Dendritic cell treated with granulocyte-macrophage colony-stimulating factor and Interleukin-4, amounts not matched to agents 40 ng/mL and 50 ng/mL, for 4 days (primary cell): ENCODE measurements around the gene ERBB4.

ENCODE experiments used
- H3K27ac Mint-ChIP-seq: one replicate; pipeline ENCODE4 v1.8.0; 2022; ENCODE audit warnings: mild to moderate bottlenecking, mixed read lengths
- H3K27me3 Mint-ChIP-seq: one replicate; pipeline ENCODE4 v1.8.0; 2022; ENCODE audit warnings: mild to moderate bottlenecking, mixed read lengths
- H3K36me3 Mint-ChIP-seq: one replicate; pipeline ENCODE4 v1.8.0; 2022; ENCODE audit warnings: low read depth, mixed read lengths
- H3K4me1 Mint-ChIP-seq: one replicate; pipeline ENCODE4 v1.8.0; 2022; ENCODE audit warnings: low read depth, mixed read lengths
- H3K4me3 Mint-ChIP-seq: one replicate; pipeline ENCODE4 v1.8.0; 2022; ENCODE audit warnings: mild to moderate bottlenecking, moderate library complexity, mixed read lengths
- H3K9me3 Mint-ChIP-seq: one replicate; pipeline ENCODE4 v1.8.0; 2022; ENCODE audit warnings: mixed read lengths
- intact Hi-C: fragments of 100-400 bp; cut with micrococcal nuclease; formaldehyde crosslinking; loops from one replicate; pipeline ENCODE4 v1.15.0; 2022

ERBB4 gene

GRCh38 chr2:211364911-211365310 lies 1173.7 kb downstream of the ERBB4 start:
- no peaks in the 10 kb centered on the region for H3K36me3 Mint-ChIP-seq
- no peaks in the 10 kb centered on the region for H3K27me3 Mint-ChIP-seq
- no peaks in the 10 kb centered on the region for H3K9me3 Mint-ChIP-seq
- no peak overlapping the region for H3K4me3 Mint-ChIP-seq
- intact Hi-C loops: no loop called here
- H3K4me1 Mint-ChIP-seq: no peaks in the 10 kb centered on the region
- no peak overlapping the region for H3K27ac Mint-ChIP-seq

- H3K27ac Mint-ChIP-seq: no peak overlapping the region
- intact Hi-C loops: no loop called here
- H3K27me3 Mint-ChIP-seq: no peaks in the 10 kb centered on the region
These were observed 1177.2 kb downstream of the ERBB4 start for GRCh38 chr2:211361383-211361782.

GRCh38 chr2:211359347-211359746 lies 1179.3 kb downstream of the ERBB4 start:
- H3K9me3 Mint-ChIP-seq: no peaks in the 10 kb centered on the region
- H3K4me3 Mint-ChIP-seq: no peak overlapping the region
- intact Hi-C loops: no loop called here
- H3K36me3 Mint-ChIP-seq: no peaks in the 10 kb centered on the region
- H3K27ac Mint-ChIP-seq: no peak overlapping the region
- no peaks in the 10 kb centered on the region for H3K27me3 Mint-ChIP-seq
- no peaks in the 10 kb centered on the region for H3K4me1 Mint-ChIP-seq

More at GRCh38 chr2:211361383-211361782, 1177.2 kb downstream of the ERBB4 start:
- H3K4me1 Mint-ChIP-seq: no peaks in the 10 kb centered on the region
- H3K4me3 Mint-ChIP-seq: no peak overlapping the region
- H3K36me3 Mint-ChIP-seq: no peaks in the 10 kb centered on the region
- no peaks in the 10 kb centered on the region for H3K9me3 Mint-ChIP-seq

- Mint-ChIP-seq H3K4me1 (no peaks in the 10 kb centered on the region), H3K9me3 (no peaks in the 10 kb centered on the region), H3K36me3 (no peaks in the 10 kb centered on the region), H3K27ac (no peak overlapping the region), H3K4me3 (no peak overlapping the region), H3K27me3 (no peaks in the 10 kb centered on the region)
- intact Hi-C loops: no loop called here
These were observed 1180.1 kb downstream of the ERBB4 start for GRCh38 chr2:211358504-211358903.

GRCh38 chr2:211354481-211354880 lies 1184.1 kb downstream of the ERBB4 start:
- no peaks in the 10 kb centered on the region for H3K9me3 Mint-ChIP-seq
- no peak overlapping the region for H3K4me3 Mint-ChIP-seq
- no peaks in the 10 kb centered on the region for H3K4me1 Mint-ChIP-seq
- no peaks in the 10 kb centered on the region for H3K27me3 Mint-ChIP-seq
- intact Hi-C loops: no loop called here
- H3K36me3 Mint-ChIP-seq: no peaks in the 10 kb centered on the region
- H3K27ac Mint-ChIP-seq: no peak overlapping the region

- intact Hi-C loops: no loop called here
- H3K4me3 Mint-ChIP-seq: no peak overlapping the region
- H3K36me3 Mint-ChIP-seq: no peaks in the 10 kb centered on the region
- H3K4me1 Mint-ChIP-seq: no peaks in the 10 kb centered on the region
- H3K27me3 Mint-ChIP-seq: no peaks in the 10 kb centered on the region
- H3K9me3 Mint-ChIP-seq: peaks cover 7% of the 10 kb centered on the region
- no peak overlapping the region for H3K27ac Mint-ChIP-seq
These were observed 1186.6 kb downstream of the ERBB4 start for GRCh38 chr2:211351987-211352386.

GRCh38 chr2:211349031-211349430 lies 1189.6 kb downstream of the ERBB4 start:
- Mint-ChIP-seq H3K36me3 (no peaks in the 10 kb centered on the region), H3K27me3 (no peaks in the 10 kb centered on the region), H3K9me3 (peaks cover 16% of the 10 kb centered on the region), H3K4me1 (no peaks in the 10 kb centered on the region), H3K4me3 (no peak overlapping the region), H3K27ac (no peak overlapping the region)
- intact Hi-C loops: no loop called here

GRCh38 chr2:211347328-211347727 lies 1191.3 kb downstream of the ERBB4 start:
- Mint-ChIP-seq H3K4me3 (no peak overlapping the region), H3K4me1 (no peaks in the 10 kb centered on the region), H3K9me3 (peaks cover 16% of the 10 kb centered on the region), H3K36me3 (no peaks in the 10 kb centered on the region), H3K27me3 (no peaks in the 10 kb centered on the region), H3K27ac (no peak overlapping the region)
- intact Hi-C loops: no loop called here

GRCh38 chr2:211344289-211344688 lies 1194.3 kb downstream of the ERBB4 start:
- no peak overlapping the region for H3K27ac Mint-ChIP-seq
- peaks cover 16% of the 10 kb centered on the region for H3K9me3 Mint-ChIP-seq
- H3K4me3 Mint-ChIP-seq: no peak overlapping the region
- H3K36me3 Mint-ChIP-seq: no peaks in the 10 kb centered on the region
- no peaks in the 10 kb centered on the region for H3K4me1 Mint-ChIP-seq
- H3K27me3 Mint-ChIP-seq: no peaks in the 10 kb centered on the region
- intact Hi-C loops: no loop called here

GRCh38 chr2:211333377-211333776 lies 1205.2 kb downstream of the ERBB4 start:
- Mint-ChIP-seq H3K27me3 (no peaks in the 10 kb centered on the region), H3K4me1 (no peaks in the 10 kb centered on the region), H3K27ac (no peak overlapping the region), H3K4me3 (no peak overlapping the region), H3K36me3 (no peaks in the 10 kb centered on the region), H3K9me3 (peaks cover 9% of the 10 kb centered on the region)
- intact Hi-C loops: no loop called here

GRCh38 chr2:211331736-211332135 lies 1206.9 kb downstream of the ERBB4 start:
- H3K27ac Mint-ChIP-seq: no peak overlapping the region
- no peaks in the 10 kb centered on the region for H3K4me1 Mint-ChIP-seq
- H3K4me3 Mint-ChIP-seq: no peak overlapping the region
- intact Hi-C loops: no loop called here
- H3K27me3 Mint-ChIP-seq: no peaks in the 10 kb centered on the region
- H3K36me3 Mint-ChIP-seq: no peaks in the 10 kb centered on the region
- H3K9me3 Mint-ChIP-seq: peaks cover 9% of the 10 kb centered on the region

GRCh38 chr2:211329882-211330281 lies 1208.7 kb downstream of the ERBB4 start:
- intact Hi-C loops: no loop called here
- no peaks in the 10 kb centered on the region for H3K4me1 Mint-ChIP-seq
- no peak overlapping the region for H3K27ac Mint-ChIP-seq
- H3K4me3 Mint-ChIP-seq: no peak overlapping the region
- H3K27me3 Mint-ChIP-seq: no peaks in the 10 kb centered on the region
- no peaks in the 10 kb centered on the region for H3K36me3 Mint-ChIP-seq
- peaks cover 12% of the 10 kb centered on the region for H3K9me3 Mint-ChIP-seq

- Mint-ChIP-seq H3K9me3 (peaks cover 17% of the 10 kb centered on the region), H3K27ac (no peak overlapping the region), H3K36me3 (no peaks in the 10 kb centered on the region), H3K4me1 (no peaks in the 10 kb centered on the region), H3K27me3 (no peaks in the 10 kb centered on the region), H3K4me3 (no peak overlapping the region)
- intact Hi-C loops: no loop called here
These were observed 1209.2 kb downstream of the ERBB4 start for GRCh38 chr2:211329421-211329820.

- H3K27me3 Mint-ChIP-seq: no peaks in the 10 kb centered on the region
- H3K36me3 Mint-ChIP-seq: no peaks in the 10 kb centered on the region
- peaks cover 20% of the 10 kb centered on the region for H3K9me3 Mint-ChIP-seq
These were observed 1210.5 kb downstream of the ERBB4 start for GRCh38 chr2:211328126-211328525.

More at GRCh38 chr2:211328126-211328525, 1210.5 kb downstream of the ERBB4 start:
- Mint-ChIP-seq H3K27ac (no peak overlapping the region), H3K4me3 (no peak overlapping the region), H3K4me1 (no peaks in the 10 kb centered on the region)
- intact Hi-C loops: no loop called here
